Breast epithelium (tissue), 4 donors: ENCODE measurements around the gene HCK. TPM values are rescaled to one million over a fixed set of nuclear protein-coding genes. Genes with fewer than 3 reads are reported as not detected.
A peak's percentile ranks its signal among the peaks of the same experiment; 100 is the strongest.
"Not testable (repeated sequence)": the region's sequence is repeated elsewhere in the genome, so short reads cannot be mapped to it uniquely, and the experiment has no call there.

Experiments
- DNase-seq, 2 donors: peaks; one replicate each; pipeline ENCODE4 v3.0.0-alpha.2; 2019; ENCODE audit warnings: low spot score in 2 of 2
- H3K27ac ChIP-seq, 2 donors: fragments of 200-600 bp; sonication (generic) in 1 of 2; one replicate each; pipeline ENCODE4 v1.5.1; 2016 to 2019; ENCODE audit warnings: mild to moderate bottlenecking in 1 of 2
- H3K27me3 ChIP-seq, 2 donors: fragments of 200-600 bp; sonication (generic) in 1 of 2; one replicate each; pipeline versions ENCODE4 v1.5.1 to v1.6.0; 2017 to 2019; ENCODE audit warnings: control low read depth in 1 of 2, mild to moderate bottlenecking in 1 of 2
- H3K36me3 ChIP-seq: fragments of 200-600 bp; one replicate; pipeline ENCODE4 v1.5.1; 2019
- H3K4me1 ChIP-seq, 2 donors: fragments of 200-600 bp; sonication (generic); one replicate each; pipeline ENCODE4 v1.5.1; 2016 to 2019; ENCODE audit warnings: control low read depth in 1 of 2
- H3K4me3 ChIP-seq, 3 donors: fragments of 200-600 bp; sonication (generic); 1 replicate in 2 of 3; 2 replicates in 1 of 3; pipeline ENCODE4 v1.5.1; 2016 to 2019; ENCODE audit warnings: mild to moderate bottlenecking in 3 of 3, moderate library complexity in 2 of 3
- H3K9me3 ChIP-seq, 2 donors: fragments of 200-600 bp; sonication (generic) in 1 of 2; one replicate each; pipeline ENCODE4 v1.5.1; 2016 to 2019; ENCODE audit warnings: control low read depth in 1 of 2
- POLR2A ChIP-seq: fragments of 450-650 bp; IDR thresholded peaks from one replicate; pipeline ENCODE4 v1.6.1; 2016; ENCODE audit warnings: antibody characterized with exemption, mild to moderate bottlenecking, moderate library complexity
- POLR2AphosphoS5 ChIP-seq, 3 donors: sonication (generic); formaldehyde crosslinking; IDR thresholded peaks; one replicate each; pipeline ENCODE4 v1.6.1; 2017; ENCODE audit warnings: antibody characterized with exemption in 3 of 3
- intact Hi-C: fragments of 100-400 bp; cut with DNase I; formaldehyde crosslinking; loops from one replicate; pipeline ENCODE4 v1.15.1; 2023; ENCODE audit warnings: low total_unique reads
- total RNA-seq, 3 donors: library from RNA; depleted of rRNA; stranded (reverse); fragments of >200 nt; gene quantifications; one replicate each; pipeline ENCODE4 v1.1.0, GENCODE V29; 2016
- TF ChIP-seq, protein P1 (sequence below), 3 donors: fragments of 450-650 bp; IDR thresholded peaks; one replicate each; pipeline ENCODE4 v1.5.1; 2016 to 2017; ENCODE audit warnings: antibody characterized with exemption in 3 of 3, mild to moderate bottlenecking in 3 of 3, moderate library complexity in 3 of 3

Gene HCK
- total RNA-seq, 3 donors from 2014 or later, result 10.2 to 27.4 (median 16.0) TPM

DNA sequence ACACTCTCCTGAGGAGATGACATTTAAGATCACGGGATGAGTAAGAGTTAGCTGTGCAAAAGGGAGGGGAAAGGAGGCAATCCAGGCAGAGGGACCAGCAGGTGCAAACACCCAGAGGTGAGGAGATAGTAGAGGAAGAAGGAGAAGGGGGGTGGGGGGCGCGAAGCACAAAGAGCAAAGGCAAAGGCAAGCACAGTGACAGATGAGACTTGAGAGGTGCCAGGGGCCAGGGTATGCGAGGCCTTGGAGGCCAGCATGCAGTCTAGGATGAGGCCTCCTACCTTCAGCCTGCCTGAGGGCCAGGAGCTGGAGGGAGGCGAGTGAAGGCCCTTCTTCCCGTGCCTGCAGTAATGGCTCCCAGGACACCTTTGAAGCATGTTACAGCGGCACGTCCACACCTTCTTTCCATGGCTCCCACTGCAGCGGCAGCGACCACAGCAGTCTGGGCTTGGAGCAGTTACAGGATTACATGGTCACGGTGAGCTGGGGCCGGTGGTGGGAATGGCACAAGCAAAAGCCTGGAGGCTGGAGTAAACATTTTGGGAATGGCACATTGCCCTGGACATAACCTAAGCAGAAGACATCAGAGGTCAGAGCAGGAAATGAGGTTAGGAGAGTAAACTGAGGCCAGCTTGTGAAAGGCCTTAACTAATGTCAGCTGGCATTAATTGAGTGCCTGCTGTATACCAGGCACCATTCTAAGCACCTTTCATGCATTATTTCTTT lies 23.2 kb upstream of the HCK start:
- Histone ChIP-seq H3K4me1 (no peaks in the 10 kb centered on the region), H3K27ac (no peak overlapping the region), H3K27me3 (peaks cover 0 to 19% of the 10 kb centered on the region in 2 donors), H3K9me3 (no peaks in the 10 kb centered on the region), H3K36me3 (no peaks in the 10 kb centered on the region), H3K4me3 (no peak overlapping the region)
- TF ChIP-seq POLR2AphosphoS5 (IDR thresholded peaks at IDR 0.05) (no peak), POLR2A (no peak)
- TF ChIP-seq, protein P1, sequence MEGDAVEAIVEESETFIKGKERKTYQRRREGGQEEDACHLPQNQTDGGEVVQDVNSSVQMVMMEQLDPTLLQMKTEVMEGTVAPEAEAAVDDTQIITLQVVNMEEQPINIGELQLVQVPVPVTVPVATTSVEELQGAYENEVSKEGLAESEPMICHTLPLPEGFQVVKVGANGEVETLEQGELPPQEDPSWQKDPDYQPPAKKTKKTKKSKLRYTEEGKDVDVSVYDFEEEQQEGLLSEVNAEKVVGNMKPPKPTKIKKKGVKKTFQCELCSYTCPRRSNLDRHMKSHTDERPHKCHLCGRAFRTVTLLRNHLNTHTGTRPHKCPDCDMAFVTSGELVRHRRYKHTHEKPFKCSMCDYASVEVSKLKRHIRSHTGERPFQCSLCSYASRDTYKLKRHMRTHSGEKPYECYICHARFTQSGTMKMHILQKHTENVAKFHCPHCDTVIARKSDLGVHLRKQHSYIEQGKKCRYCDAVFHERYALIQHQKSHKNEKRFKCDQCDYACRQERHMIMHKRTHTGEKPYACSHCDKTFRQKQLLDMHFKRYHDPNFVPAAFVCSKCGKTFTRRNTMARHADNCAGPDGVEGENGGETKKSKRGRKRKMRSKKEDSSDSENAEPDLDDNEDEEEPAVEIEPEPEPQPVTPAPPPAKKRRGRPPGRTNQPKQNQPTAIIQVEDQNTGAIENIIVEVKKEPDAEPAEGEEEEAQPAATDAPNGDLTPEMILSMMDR (IDR thresholded peaks at IDR 0.05), result no peak
- intact Hi-C loops, result no loop called here
- DNase-seq, result no peak

DNA sequence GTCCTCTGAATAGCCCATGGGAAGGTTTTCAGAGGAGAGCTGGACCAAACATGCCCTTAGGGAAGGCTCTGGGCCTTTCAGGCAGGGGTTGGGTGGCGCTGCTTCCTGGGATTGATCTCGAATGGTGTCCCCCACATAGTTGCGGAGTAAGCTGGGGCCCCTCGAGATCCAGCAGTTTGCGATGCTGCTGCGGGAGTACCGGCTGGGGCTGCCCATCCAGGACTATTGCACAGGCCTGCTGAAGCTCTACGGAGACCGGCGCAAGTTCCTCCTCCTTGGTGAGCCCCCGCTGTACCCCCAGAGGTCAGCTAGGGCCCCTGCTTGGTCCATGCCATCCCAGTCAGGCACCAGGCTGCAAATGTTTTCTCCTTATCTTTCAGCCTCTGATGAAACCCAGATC lies 22.5 kb upstream of the HCK start:
- Histone ChIP-seq H3K9me3 (no peaks in the 10 kb centered on the region), H3K36me3 (no peaks in the 10 kb centered on the region), H3K27me3 (peaks cover 0 to 25% of the 10 kb centered on the region in 2 donors), H3K4me1 (no peaks in the 10 kb centered on the region), H3K27ac (no peak overlapping the region), H3K4me3 (no peak overlapping the region)
- TF ChIP-seq, protein P1 (IDR thresholded peaks at IDR 0.05), result no peak
- TF ChIP-seq POLR2AphosphoS5 (IDR thresholded peaks at IDR 0.05), result no peak
- no peak for TF ChIP-seq POLR2A
- intact Hi-C loops, result no loop called here
- no peak for DNase-seq

DNA sequence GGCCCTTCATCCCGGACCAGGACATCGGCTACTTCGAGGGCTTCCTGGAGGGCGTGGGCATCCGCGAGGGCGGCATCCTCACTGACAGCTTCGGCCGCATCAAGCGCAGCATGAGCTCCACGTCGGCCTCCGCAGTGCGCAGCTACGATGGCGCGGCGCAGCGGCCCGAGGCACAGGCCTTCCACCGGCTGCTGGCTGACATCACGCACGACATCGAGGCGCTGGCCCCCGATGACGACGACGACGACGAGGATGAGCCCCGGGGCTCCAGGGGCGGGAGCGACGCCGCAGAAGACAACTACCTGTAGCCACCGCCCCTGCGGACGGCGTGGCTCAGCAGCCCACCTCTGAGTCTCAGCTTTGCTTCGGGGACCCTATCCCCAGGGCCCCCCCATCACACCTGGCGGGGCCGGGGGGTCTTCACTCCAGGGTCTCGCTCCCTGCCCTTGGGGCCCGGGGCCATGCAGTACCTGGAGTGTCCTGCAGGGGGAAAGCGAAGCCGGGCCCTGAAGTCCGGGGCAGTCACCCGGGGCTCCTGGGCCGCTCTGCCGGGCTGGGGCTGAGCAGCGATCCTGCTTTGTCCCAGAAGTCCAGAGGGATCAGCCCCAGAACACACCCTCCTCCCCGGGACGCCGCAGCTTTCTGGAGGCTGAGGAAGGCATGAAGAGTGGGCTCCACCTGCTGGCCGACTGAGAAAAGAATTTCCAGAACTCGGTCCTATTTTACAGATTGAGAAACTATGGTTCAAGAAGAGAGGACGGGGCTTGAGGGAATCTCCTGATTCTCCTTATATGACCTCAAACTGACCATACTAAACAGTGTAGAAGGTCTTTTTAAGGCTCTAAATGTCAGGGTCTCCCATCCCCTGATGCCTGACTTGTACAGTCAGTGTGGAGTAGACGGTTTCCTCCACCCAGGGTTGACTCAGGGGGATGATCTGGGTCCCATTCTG lies 20.8 kb upstream of the HCK start:
- H3K4me3 ChIP-seq, result peak overlapping the region in 2 of 3 donors; percentile 30 to 59

DNA sequence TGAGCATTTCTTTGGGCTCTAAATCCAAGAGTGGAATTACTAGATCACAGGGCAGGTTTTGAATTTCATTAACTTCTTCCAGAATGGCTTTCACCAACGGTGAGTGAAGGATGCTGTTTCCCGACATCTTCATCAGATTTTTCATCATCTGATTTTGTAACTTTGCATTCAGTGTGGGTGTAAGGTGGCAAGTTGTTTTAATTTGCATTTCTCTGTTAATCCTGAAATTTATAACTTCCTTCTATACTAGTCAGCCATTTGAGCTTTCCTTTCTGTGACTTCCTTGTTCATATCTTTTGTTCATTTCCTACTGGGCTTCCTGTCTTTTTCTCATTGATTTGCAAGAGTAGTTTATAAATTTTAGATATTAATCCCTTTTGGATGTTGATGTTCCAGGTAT lies 18.7 kb upstream of the HCK start:
- intact Hi-C loops, result no loop called here
- Histone ChIP-seq H3K4me3 (no peak overlapping the region), H3K9me3 (no peaks in the 10 kb centered on the region), H3K36me3 (no peaks in the 10 kb centered on the region), H3K4me1 (no peaks in the 10 kb centered on the region), H3K27ac (no peak overlapping the region), H3K27me3 (peaks cover 0 to 48% of the 10 kb centered on the region in 2 donors)
- no peak for DNase-seq
- no peak for TF ChIP-seq POLR2AphosphoS5 (IDR thresholded peaks at IDR 0.05)
- TF ChIP-seq POLR2A, result no peak
- TF ChIP-seq, protein P1 (IDR thresholded peaks at IDR 0.05), result no peak

More for the DNA sequence above, 20.8 kb upstream of the HCK start:
- Histone ChIP-seq H3K4me1 (no peaks in the 10 kb centered on the region), H3K27me3 (peaks cover 0 to 43% of the 10 kb centered on the region in 2 donors), H3K9me3 (no peaks in the 10 kb centered on the region), H3K36me3 (no peaks in the 10 kb centered on the region), H3K27ac (no peak overlapping the region)
- TF ChIP-seq POLR2A (no peak), POLR2AphosphoS5 (IDR thresholded peaks at IDR 0.05) (no peak)
- TF ChIP-seq, protein P1 (IDR thresholded peaks at IDR 0.05), result peak; percentile 61 to 84 (median 81)
- peak; percentile 56 to 69 for DNase-seq
- intact Hi-C loops, result no loop called here

DNA sequence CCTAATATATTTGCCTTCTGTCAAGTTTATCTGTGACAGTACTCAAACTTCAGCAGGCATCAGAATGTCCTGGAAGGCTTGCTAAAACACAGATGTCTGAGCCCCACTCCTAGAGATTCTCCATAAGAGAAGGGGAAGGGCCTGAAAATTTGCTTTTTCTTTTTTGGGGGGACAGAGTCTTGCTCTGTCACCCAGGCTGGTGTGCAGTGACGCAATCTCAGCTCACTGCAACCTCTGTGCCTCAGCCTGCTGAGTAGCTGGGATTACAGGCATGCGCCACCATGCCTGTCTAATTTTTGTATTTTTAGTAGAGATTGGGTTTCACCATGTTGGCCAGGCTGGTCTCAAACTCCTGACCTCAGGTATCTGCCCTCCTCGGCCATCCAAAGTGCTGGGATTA lies 18.3 kb upstream of the HCK start:
- intact Hi-C loops, H3K9me3 ChIP-seq, H3K27ac ChIP-seq, H3K4me1 ChIP-seq, H3K36me3 ChIP-seq, H3K4me3 ChIP-seq, DNase-seq: not testable (repeated sequence)
- H3K27me3 ChIP-seq, result peaks cover 0 to 48% of the 10 kb centered on the region in 2 donors
